Measurements from ENCODE around the gene PDE4B. TPM values are rescaled to one million over a fixed set of nuclear protein-coding genes. Genes with fewer than 3 reads are reported as not detected.

The PDE4B gene
- total and polyA plus RNA-seq, 9 of the 15 experiments (the other 6 are each of a cell fraction or from before 2014, with no cell fraction given): 0.09 TPM; not detected in 8

- Histone ChIP-seq H3K4me3 (no peak overlapping the region), H2AFZ (ENCODE audit: low read depth, low read length) (no peak overlapping the region), H3K9ac (ENCODE audit: insufficient read depth in 1 of 2, low read depth in 2 of 2, low read length in 2 of 2) (no peak overlapping the region), H3K4me2 (ENCODE audit: insufficient read depth, low read length) (no peak overlapping the region), H3K27me3 (ENCODE audit: control insufficient read depth in 2 of 2, insufficient read depth in 2 of 2, low read length in 2 of 2) (peaks cover 0 to 2% of the 10 kb centered on the region in 2 experiments; a peak in 1 of 5 replicates), H4K20me1 (replicated peaks; ENCODE audit: control insufficient read depth, insufficient read depth, low read length) (no peaks in the 10 kb centered on the region), H3K79me2 (ENCODE audit: control insufficient read depth, insufficient read depth, low read length) (no peaks in the 10 kb centered on the region), H3K27ac (ENCODE audit: extremely low read depth, low read depth, low read length) (no peak overlapping the region), H3K9me3 (replicated peaks; ENCODE audit: control insufficient read depth, insufficient read depth, low read depth, low read length) (no peaks in the 10 kb centered on the region), H3K36me3 (ENCODE audit: control insufficient read depth, insufficient read depth, low read length) (no peaks in the 10 kb centered on the region), H3K9me1 (ENCODE audit: control insufficient read depth, insufficient read depth, low read length) (no peaks in the 10 kb centered on the region), H3K4me1 (replicated peaks in 1 of 2; ENCODE audit: control insufficient read depth in 2 of 2, insufficient read depth in 2 of 2, low read length in 2 of 2) (no peaks in the 10 kb centered on the region)
- in situ Hi-C loops (cut with MboI) (loop anchor here (10.0 to 25.0 kb wide), 3 partner anchors 197 to 1185 kb away; no protein-coding TSS in a partner anchor), intact Hi-C loops (cut with micrococcal nuclease) (loop anchor here (10.0 kb wide), 1 partner anchor 1183 kb away; no protein-coding TSS in a partner anchor)
- under 1% methylated on average over 11 of the region's 11 CpGs for WGBS (ENCODE audit: insufficient coverage, low coverage, missing lambda C conversion rate)
- no TSS peak for BruUV-seq (replicated peaks)
- no peak for DNase-seq (ENCODE audit: extremely low read depth in 1 of 4, low spot score in 3 of 4)
- no peak for FAIRE-seq
- ATAC-seq: no peak
- POLR2A ChIA-PET: no interaction called here
- CTCF ChIA-PET (ENCODE audit: low intra/inter-chr PET ratio): no interaction called here
- TF ChIP-seq LEF1 (IDR thresholded peaks at IDR 0.05): no peak
- no peak for TF ChIP-seq CTCFL (IDR thresholded peaks at IDR 0.05; ENCODE audit: borderline replicate concordance, insufficient read depth, low read depth, low read length, poor library complexity, severe bottlenecking)
- TF ChIP-seq MCM7 (IDR thresholded peaks at IDR 0.05): no peak
- no peak for TF ChIP-seq RB1 (IDR thresholded peaks at IDR 0.05; ENCODE audit: low read depth)
- TF ChIP-seq HDAC2 (IDR thresholded peaks at IDR 0.05): no peak
Observed at GRCh38 chr1:66247415-66248208, 454.9 kb downstream of the PDE4B start.
